ENCODE results near the gene SNCB. TPM values are rescaled to one million over a fixed set of nuclear protein-coding genes. Genes with fewer than 3 reads are reported as not detected.

Gene SNCB
- total RNA-seq, 1 experiment from 2014 or later = not detected

GRCh38 chr5:176658007-176658599 is 27.8 kb upstream of the SNCB start:
- BruUV-seq (replicated peaks) = TSS peak; percentile 64
- intact Hi-C loops (cut with micrococcal nuclease; ENCODE audit: unreplicated experiment) = loop anchor here (2.0 kb wide), 1 partner anchor 155 kb away; no protein-coding TSS in a partner anchor
- peak; percentile 79 for DNase-seq
- peak overlapping the region; percentile 57 for H3K4me3 Mint-ChIP-seq (ENCODE audit: low read depth, unreplicated experiment)
- peaks cover 32% of the 10 kb centered on the region for H3K36me3 Mint-ChIP-seq (ENCODE audit: insufficient read depth, unreplicated experiment)
- no peaks in the 10 kb centered on the region for H3K9me3 Mint-ChIP-seq (ENCODE audit: low read depth, unreplicated experiment)
- H3K27me3 Mint-ChIP-seq (ENCODE audit: unreplicated experiment) = no peaks in the 10 kb centered on the region
- TF ChIP-seq, protein P1, sequence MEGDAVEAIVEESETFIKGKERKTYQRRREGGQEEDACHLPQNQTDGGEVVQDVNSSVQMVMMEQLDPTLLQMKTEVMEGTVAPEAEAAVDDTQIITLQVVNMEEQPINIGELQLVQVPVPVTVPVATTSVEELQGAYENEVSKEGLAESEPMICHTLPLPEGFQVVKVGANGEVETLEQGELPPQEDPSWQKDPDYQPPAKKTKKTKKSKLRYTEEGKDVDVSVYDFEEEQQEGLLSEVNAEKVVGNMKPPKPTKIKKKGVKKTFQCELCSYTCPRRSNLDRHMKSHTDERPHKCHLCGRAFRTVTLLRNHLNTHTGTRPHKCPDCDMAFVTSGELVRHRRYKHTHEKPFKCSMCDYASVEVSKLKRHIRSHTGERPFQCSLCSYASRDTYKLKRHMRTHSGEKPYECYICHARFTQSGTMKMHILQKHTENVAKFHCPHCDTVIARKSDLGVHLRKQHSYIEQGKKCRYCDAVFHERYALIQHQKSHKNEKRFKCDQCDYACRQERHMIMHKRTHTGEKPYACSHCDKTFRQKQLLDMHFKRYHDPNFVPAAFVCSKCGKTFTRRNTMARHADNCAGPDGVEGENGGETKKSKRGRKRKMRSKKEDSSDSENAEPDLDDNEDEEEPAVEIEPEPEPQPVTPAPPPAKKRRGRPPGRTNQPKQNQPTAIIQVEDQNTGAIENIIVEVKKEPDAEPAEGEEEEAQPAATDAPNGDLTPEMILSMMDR (IDR thresholded peaks at IDR 0.05; ENCODE audit: unreplicated experiment) = peak; percentile 87
- CTCF ChIA-PET = interaction anchor here (0.8 to 4.0 kb wide), 7 partner anchors 11 to 454 kb away, joined by 3 to 40 read pairs (median 9); partner anchors contain the start of gene TSPAN17
- no peak overlapping the region for H3K27ac Mint-ChIP-seq (ENCODE audit: unreplicated experiment)
- peaks cover 27% of the 10 kb centered on the region for H3K4me1 Mint-ChIP-seq (ENCODE audit: low read depth, unreplicated experiment)

GRCh38 chr5:176656467-176656990 is 26.2 kb upstream of the SNCB start:
- peaks cover 32% of the 10 kb centered on the region for H3K36me3 Mint-ChIP-seq (ENCODE audit: insufficient read depth, unreplicated experiment)
- DNase-seq = no peak
- no peaks in the 10 kb centered on the region for H3K9me3 Mint-ChIP-seq (ENCODE audit: low read depth, unreplicated experiment)
- intact Hi-C loops (cut with micrococcal nuclease; ENCODE audit: unreplicated experiment) = no loop called here
- CTCF ChIA-PET = interaction anchor here (0.5 kb wide), 1 partner anchor 932 kb away, joined by 3 read pairs; no protein-coding TSS in a partner anchor
- H3K4me3 Mint-ChIP-seq (ENCODE audit: low read depth, unreplicated experiment) = no peak overlapping the region
- H3K27ac Mint-ChIP-seq (ENCODE audit: unreplicated experiment) = peak overlapping the region; percentile 19
- H3K27me3 Mint-ChIP-seq (ENCODE audit: unreplicated experiment) = no peaks in the 10 kb centered on the region
- H3K4me1 Mint-ChIP-seq (ENCODE audit: low read depth, unreplicated experiment) = peaks cover 31% of the 10 kb centered on the region
- no TSS peak for BruUV-seq (replicated peaks)
- TF ChIP-seq, protein P1 (IDR thresholded peaks at IDR 0.05; ENCODE audit: unreplicated experiment) = no peak

GRCh38 chr5:176654856-176655255 is 24.5 kb upstream of the SNCB start:
- DNase-seq = no peak
- no peak overlapping the region for H3K4me3 Mint-ChIP-seq (ENCODE audit: low read depth, unreplicated experiment)
- H3K36me3 Mint-ChIP-seq (ENCODE audit: insufficient read depth, unreplicated experiment) = peaks cover 24% of the 10 kb centered on the region
- CTCF ChIA-PET = no interaction called here
- H3K27me3 Mint-ChIP-seq (ENCODE audit: unreplicated experiment) = no peaks in the 10 kb centered on the region
- peaks cover 41% of the 10 kb centered on the region for H3K4me1 Mint-ChIP-seq (ENCODE audit: low read depth, unreplicated experiment)
- intact Hi-C loops (cut with micrococcal nuclease; ENCODE audit: unreplicated experiment) = no loop called here
- no peaks in the 10 kb centered on the region for H3K9me3 Mint-ChIP-seq (ENCODE audit: low read depth, unreplicated experiment)
- TF ChIP-seq, protein P1 (IDR thresholded peaks at IDR 0.05; ENCODE audit: unreplicated experiment) = no peak
- no peak overlapping the region for H3K27ac Mint-ChIP-seq (ENCODE audit: unreplicated experiment)
- BruUV-seq (replicated peaks) = no TSS peak

DNA sequence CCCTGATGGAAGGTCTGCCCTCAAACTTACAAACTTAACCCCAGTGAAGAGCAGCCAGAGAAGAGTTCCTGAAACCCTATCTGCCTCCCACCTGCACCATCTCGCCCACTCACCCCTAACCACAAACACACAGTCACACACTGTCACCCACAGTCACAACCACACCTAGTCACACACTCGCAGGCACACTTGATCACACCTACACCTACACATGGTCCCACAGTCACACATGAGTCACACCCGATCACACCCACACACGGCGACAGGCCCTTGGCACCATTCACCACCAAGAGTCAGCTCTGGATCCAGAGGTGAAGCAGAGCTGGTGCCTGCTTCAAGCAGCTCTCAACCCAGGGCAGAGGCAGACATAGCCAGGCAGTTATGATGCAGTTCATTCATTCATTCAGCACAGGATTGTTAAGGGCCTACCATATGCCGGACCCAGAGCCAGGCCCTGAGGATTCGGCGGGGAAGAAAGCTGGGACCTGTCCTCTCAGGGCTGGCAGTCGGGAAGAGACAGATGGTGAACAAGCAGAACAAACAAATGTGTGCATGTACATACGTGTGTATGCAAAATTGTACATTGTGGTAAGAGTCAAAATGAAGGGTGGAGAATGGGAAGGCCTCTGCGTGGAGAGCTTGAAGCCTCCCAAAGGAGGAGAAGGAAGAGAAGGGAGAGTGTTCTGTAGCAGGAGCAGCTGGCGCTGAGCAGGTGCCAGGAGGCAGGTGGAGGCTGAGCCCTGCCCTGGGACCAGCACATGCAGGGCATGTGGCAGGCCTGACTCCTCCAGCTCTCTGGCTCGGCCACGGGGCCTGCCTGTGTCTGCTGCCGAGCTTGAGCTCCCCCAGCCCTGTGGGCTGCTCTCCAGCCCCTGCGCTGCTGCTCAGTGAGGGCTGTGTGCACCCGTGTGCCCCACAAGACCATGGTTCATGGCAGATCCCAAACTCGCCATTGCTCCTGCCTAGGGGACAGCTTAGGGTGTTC is 23.4 kb upstream of the SNCB start:
- Mint-ChIP-seq H3K4me1 (ENCODE audit: low read depth, unreplicated experiment) (peaks cover 34% of the 10 kb centered on the region), H3K4me3 (ENCODE audit: low read depth, unreplicated experiment) (no peak overlapping the region), H3K27ac (ENCODE audit: unreplicated experiment) (no peak overlapping the region), H3K27me3 (ENCODE audit: unreplicated experiment) (no peaks in the 10 kb centered on the region), H3K9me3 (ENCODE audit: low read depth, unreplicated experiment) (no peaks in the 10 kb centered on the region), H3K36me3 (ENCODE audit: insufficient read depth, unreplicated experiment) (peaks cover 20% of the 10 kb centered on the region)
- no TSS peak for BruUV-seq (replicated peaks)
- CTCF ChIA-PET = no interaction called here
- TF ChIP-seq, protein P1 (IDR thresholded peaks at IDR 0.05; ENCODE audit: unreplicated experiment) = no peak
- intact Hi-C loops (cut with micrococcal nuclease; ENCODE audit: unreplicated experiment) = loop anchor here (2.0 kb wide), 1 partner anchor 87 kb away; no protein-coding TSS in a partner anchor
- no peak for DNase-seq

All from Calu3 (cell line).